ENCODE measurements around the gene TEX19.

DNA sequence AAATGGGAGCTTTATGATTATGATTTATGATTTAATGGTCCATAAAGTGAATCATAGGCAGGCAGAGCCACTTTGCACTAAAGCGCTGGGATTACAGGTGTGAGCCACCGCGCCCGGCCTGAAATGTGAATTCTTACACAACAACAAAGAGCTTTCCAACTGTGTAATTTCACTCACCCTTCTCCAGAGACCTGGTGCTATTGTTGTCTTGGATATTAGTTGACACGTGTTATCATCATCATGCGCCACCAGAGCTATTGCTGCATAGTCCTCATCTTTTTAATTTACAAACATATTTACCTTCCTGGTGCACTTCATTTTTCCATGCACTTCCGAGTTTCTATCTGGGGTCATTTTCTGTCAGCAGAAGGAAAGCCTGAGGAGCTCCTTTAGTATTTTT, 7.7 kb downstream of the TEX19 start:
- TF ChIP-seq, protein P1, sequence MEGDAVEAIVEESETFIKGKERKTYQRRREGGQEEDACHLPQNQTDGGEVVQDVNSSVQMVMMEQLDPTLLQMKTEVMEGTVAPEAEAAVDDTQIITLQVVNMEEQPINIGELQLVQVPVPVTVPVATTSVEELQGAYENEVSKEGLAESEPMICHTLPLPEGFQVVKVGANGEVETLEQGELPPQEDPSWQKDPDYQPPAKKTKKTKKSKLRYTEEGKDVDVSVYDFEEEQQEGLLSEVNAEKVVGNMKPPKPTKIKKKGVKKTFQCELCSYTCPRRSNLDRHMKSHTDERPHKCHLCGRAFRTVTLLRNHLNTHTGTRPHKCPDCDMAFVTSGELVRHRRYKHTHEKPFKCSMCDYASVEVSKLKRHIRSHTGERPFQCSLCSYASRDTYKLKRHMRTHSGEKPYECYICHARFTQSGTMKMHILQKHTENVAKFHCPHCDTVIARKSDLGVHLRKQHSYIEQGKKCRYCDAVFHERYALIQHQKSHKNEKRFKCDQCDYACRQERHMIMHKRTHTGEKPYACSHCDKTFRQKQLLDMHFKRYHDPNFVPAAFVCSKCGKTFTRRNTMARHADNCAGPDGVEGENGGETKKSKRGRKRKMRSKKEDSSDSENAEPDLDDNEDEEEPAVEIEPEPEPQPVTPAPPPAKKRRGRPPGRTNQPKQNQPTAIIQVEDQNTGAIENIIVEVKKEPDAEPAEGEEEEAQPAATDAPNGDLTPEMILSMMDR (IDR thresholded peaks at IDR 0.05), result no peak
- TF ChIP-seq POLR2A (IDR thresholded peaks at IDR 0.05; ENCODE audit: low read length) (no peak), CEBPB (IDR thresholded peaks at IDR 0.05) (no peak), CBX2 (IDR thresholded peaks at IDR 0.05; ENCODE audit: borderline replicate concordance, low read depth) (no peak), CHD4 (IDR thresholded peaks at IDR 0.05; ENCODE audit: borderline replicate concordance) (no peak), JUNB (IDR thresholded peaks at IDR 0.05) (no peak), SREBF2 (IDR thresholded peaks at IDR 0.05) (no peak), KDM1A (IDR thresholded peaks at IDR 0.05; ENCODE audit: low read depth) (no peak), BHLHE40 (IDR thresholded peaks at IDR 0.05; ENCODE audit: low read depth, low read length) (no peak), RCOR1 (IDR thresholded peaks at IDR 0.05; ENCODE audit: low read depth, low read length) (no peak), EHF (CRISPR knock-in tag; IDR thresholded peaks at IDR 0.05) (no peak), PBX3 (IDR thresholded peaks at IDR 0.05) (no peak)

Data from A549 (cell line).